Neural cell (in vitro differentiated cells): Measurements from ENCODE around the gene SPRR1A. TPM values are rescaled to one million over a fixed set of nuclear protein-coding genes. Genes with fewer than 3 reads are reported as not detected.
"Not testable (repeated sequence)": the region's sequence is repeated elsewhere in the genome, so short reads cannot be mapped to it uniquely, and the experiment has no call there.

Experiments
- H2AFZ ChIP-seq: fragments of 200-600, 300-800 bp; sonication (generic), shearing (Covaris generic); 2 replicates; pipeline ENCODE4 v1.6.0; 2014; ENCODE audit warnings: low read depth, mild to moderate bottlenecking, antibody characterized with exemption, low read length, moderate library complexity
- H3F3A ChIP-seq: fragments of 200-600 bp; shearing (Covaris generic); 2 replicates; pipeline ENCODE4 v1.6.1; 2016; ENCODE audit warnings: mild to moderate bottlenecking, moderate library complexity, mixed read lengths, antibody characterized with exemption, low read length; ENCODE audit not compliant: insufficient read depth, poor library complexity, severe bottlenecking
- H3K27ac ChIP-seq: fragments of 200-600, 300-800 bp; sonication (generic), shearing (Covaris generic); 2 replicates; pipeline ENCODE4 v1.5.1; 2014; ENCODE audit warnings: mild to moderate bottlenecking, low read length, moderate library complexity
- H3K27me3 ChIP-seq: fragments of 300-800, 200-600 bp; sonication (generic), shearing (Covaris generic); 2 replicates; pipeline ENCODE4 v1.6.0; 2014; ENCODE audit warnings: mild to moderate bottlenecking, low read depth, low read length, moderate library complexity; ENCODE audit not compliant: insufficient read depth
- H3K36me3 ChIP-seq: fragments of 300-800, 200-600 bp; sonication (generic), shearing (Covaris generic); 2 replicates; pipeline ENCODE4 v1.5.1; 2014; ENCODE audit warnings: mild to moderate bottlenecking, antibody characterized with exemption, low read length, moderate library complexity; ENCODE audit not compliant: insufficient read depth
- H3K4me2 ChIP-seq: fragments of 300-800, 200-600 bp; sonication (generic), shearing (Covaris generic); 2 replicates; pipeline ENCODE4 v1.6.0; 2014; ENCODE audit warnings: mild to moderate bottlenecking, low read length
- H3K4me3 ChIP-seq: fragments of 300-800, 200-600 bp; sonication (generic), shearing (Covaris generic); 2 replicates; pipeline ENCODE4 v1.5.1; 2014; ENCODE audit warnings: mild to moderate bottlenecking, low read length, moderate library complexity
- H3K79me2 ChIP-seq: fragments of 200-600 bp; shearing (Covaris generic); replicated peaks from 2 replicates; pipeline ENCODE4 v1.6.0; 2014; ENCODE audit warnings: mild to moderate bottlenecking, low read length, moderate library complexity; ENCODE audit not compliant: insufficient read depth
- H3K9ac ChIP-seq: fragments of 300-800, 200-600 bp; sonication (generic), shearing (Covaris generic); 2 replicates; pipeline ENCODE4 v1.6.1; 2016; ENCODE audit warnings: mild to moderate bottlenecking, low read length, mixed read lengths
- H3K9me2 ChIP-seq: fragments of 200-600 bp; shearing (Covaris generic); 2 replicates; pipeline ENCODE4 v1.6.1; 2016; ENCODE audit warnings: mild to moderate bottlenecking, low read length, mixed read lengths; ENCODE audit not compliant: insufficient read depth
- H3K9me3 ChIP-seq: fragments of 200-600, 300-800 bp; sonication (generic), shearing (Covaris generic); 2 replicates; pipeline ENCODE4 v1.6.1; 2016; ENCODE audit warnings: mild to moderate bottlenecking, mixed run types, low read length, moderate library complexity, mixed read lengths
- H4K20me1 ChIP-seq: fragments of 200-600 bp; shearing (Covaris generic); 2 replicates; pipeline ENCODE4 v1.6.1; 2016; ENCODE audit warnings: mild to moderate bottlenecking, mixed run types; ENCODE audit not compliant: insufficient read depth
- EP300 ChIP-seq: fragments of 450-650 bp; conservative IDR thresholded peaks from 2 replicates; pipeline ENCODE4 v1.6.1; 2014; ENCODE audit warnings: antibody characterized with exemption, mild to moderate bottlenecking, moderate library complexity; ENCODE audit not compliant: poor library complexity, severe bottlenecking
- EZH2 ChIP-seq: fragments of 200-600, 300-800 bp; shearing (Covaris generic), sonication (generic); IDR thresholded peaks from 2 replicates; pipeline ENCODE4 v1.6.1; 2014; ENCODE audit warnings: antibody characterized with exemption, low read length, borderline replicate concordance, mild to moderate bottlenecking; ENCODE audit not compliant: insufficient read depth, poor library complexity, severe bottlenecking
- MXI1 ChIP-seq: fragments of 450-650 bp; conservative IDR thresholded peaks from 2 replicates; pipeline ENCODE4 v1.6.1; 2014; ENCODE audit warnings: antibody characterized with exemption, mild to moderate bottlenecking; ENCODE audit not compliant: poor library complexity, severe bottlenecking
- POLR2AphosphoS5 ChIP-seq: IDR thresholded peaks from 2 replicates; pipeline ENCODE4 v1.6.1; 2012
- RAD21 ChIP-seq: fragments of 450-650 bp; conservative IDR thresholded peaks from 2 replicates; pipeline ENCODE4 v1.6.1; 2014; ENCODE audit warnings: antibody characterized with exemption, mild to moderate bottlenecking, moderate library complexity
- REST ChIP-seq: IDR thresholded peaks from 2 replicates; pipeline ENCODE4 v1.6.1; 2012; ENCODE audit warnings: borderline replicate concordance
- SMC3 ChIP-seq: fragments of 450-650 bp; conservative IDR thresholded peaks from 2 replicates; pipeline ENCODE4 v1.6.1; 2014; ENCODE audit warnings: antibody characterized with exemption, mild to moderate bottlenecking, moderate library complexity; ENCODE audit not compliant: poor library complexity
- TAF1 ChIP-seq: IDR thresholded peaks from 2 replicates; pipeline ENCODE4 v1.6.1; 2012; ENCODE audit warnings: low read depth
- polyA plus RNA-seq: library from polyadenylated mRNA; depleted of rRNA; stranded (reverse); fragments of >200 nt; gene quantifications from 2 replicates; pipeline ENCODE4 v1.2.3, GENCODE V29; 2014
- TF ChIP-seq, protein P1 (sequence below): fragments of 450-650 bp; IDR thresholded peaks from 2 replicates; pipeline ENCODE4 v1.5.1; 2014; ENCODE audit warnings: antibody characterized with exemption, mild to moderate bottlenecking, moderate library complexity; ENCODE audit not compliant: poor library complexity, severe bottlenecking

Gene SPRR1A
- polyA plus RNA-seq, 1 donor from 2014 or later = not detected

- H3K27ac ChIP-seq, H3K27me3 ChIP-seq, H3K9ac ChIP-seq, H3K4me3 ChIP-seq, H3F3A ChIP-seq, H4K20me1 ChIP-seq, H3K79me2 ChIP-seq, H3K36me3 ChIP-seq, H2AFZ ChIP-seq, H3K4me2 ChIP-seq, H3K9me3 ChIP-seq, H3K9me2 ChIP-seq: not testable (repeated sequence)
Observed at GRCh38 chr1:153021829-153022228, 37.9 kb downstream of the SPRR1A start.

GRCh38 chr1:153022340-153022739, 38.5 kb downstream of the SPRR1A start:
- not testable (repeated sequence) for H3K9me3 ChIP-seq, H2AFZ ChIP-seq, H3K4me2 ChIP-seq, H3K79me2 ChIP-seq, H3K9ac ChIP-seq, H3K4me3 ChIP-seq, H3K36me3 ChIP-seq, H3F3A ChIP-seq, H3K27me3 ChIP-seq, H4K20me1 ChIP-seq, H3K9me2 ChIP-seq, H3K27ac ChIP-seq

DNA sequence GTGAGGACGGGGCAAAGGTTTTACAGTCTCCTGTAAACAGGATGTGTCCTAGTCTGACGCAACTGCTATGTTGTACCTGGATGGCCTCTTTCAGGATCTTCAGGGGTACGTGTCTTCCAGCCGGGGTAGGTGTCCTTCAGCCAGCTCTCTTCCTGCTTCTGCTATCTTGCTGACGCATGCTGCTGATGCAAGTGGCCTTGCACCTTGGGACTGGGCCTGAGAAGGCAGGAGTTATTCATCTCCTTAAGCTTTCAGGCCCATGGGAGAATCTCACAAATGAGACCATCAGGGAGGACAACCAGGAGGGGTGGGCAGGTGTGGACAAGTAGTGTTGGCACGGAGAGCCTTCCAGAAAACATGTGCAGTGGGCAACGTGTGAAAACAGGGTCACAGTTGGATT, 39.2 kb downstream of the SPRR1A start:
- no peaks in the 10 kb centered on the region for H3K36me3 ChIP-seq
- H4K20me1 ChIP-seq = no peaks in the 10 kb centered on the region
- no peak overlapping the region for H2AFZ ChIP-seq
- no peaks in the 10 kb centered on the region for H3F3A ChIP-seq
- TF ChIP-seq POLR2AphosphoS5 (no peak), MXI1 (no peak), RAD21 (no peak), SMC3 (no peak), EZH2 (no peak), REST (no peak), EP300 (no peak), TAF1 (no peak)
- TF ChIP-seq, protein P1, sequence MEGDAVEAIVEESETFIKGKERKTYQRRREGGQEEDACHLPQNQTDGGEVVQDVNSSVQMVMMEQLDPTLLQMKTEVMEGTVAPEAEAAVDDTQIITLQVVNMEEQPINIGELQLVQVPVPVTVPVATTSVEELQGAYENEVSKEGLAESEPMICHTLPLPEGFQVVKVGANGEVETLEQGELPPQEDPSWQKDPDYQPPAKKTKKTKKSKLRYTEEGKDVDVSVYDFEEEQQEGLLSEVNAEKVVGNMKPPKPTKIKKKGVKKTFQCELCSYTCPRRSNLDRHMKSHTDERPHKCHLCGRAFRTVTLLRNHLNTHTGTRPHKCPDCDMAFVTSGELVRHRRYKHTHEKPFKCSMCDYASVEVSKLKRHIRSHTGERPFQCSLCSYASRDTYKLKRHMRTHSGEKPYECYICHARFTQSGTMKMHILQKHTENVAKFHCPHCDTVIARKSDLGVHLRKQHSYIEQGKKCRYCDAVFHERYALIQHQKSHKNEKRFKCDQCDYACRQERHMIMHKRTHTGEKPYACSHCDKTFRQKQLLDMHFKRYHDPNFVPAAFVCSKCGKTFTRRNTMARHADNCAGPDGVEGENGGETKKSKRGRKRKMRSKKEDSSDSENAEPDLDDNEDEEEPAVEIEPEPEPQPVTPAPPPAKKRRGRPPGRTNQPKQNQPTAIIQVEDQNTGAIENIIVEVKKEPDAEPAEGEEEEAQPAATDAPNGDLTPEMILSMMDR = no peak
- H3K4me2 ChIP-seq = no peak overlapping the region
- H3K9ac ChIP-seq = no peak overlapping the region
- H3K4me3 ChIP-seq = no peak overlapping the region
- H3K9me2 ChIP-seq = no peaks in the 10 kb centered on the region
- H3K27ac ChIP-seq = no peak overlapping the region
- H3K27me3 ChIP-seq = no peaks in the 10 kb centered on the region
- no peaks in the 10 kb centered on the region for H3K79me2 ChIP-seq
- H3K9me3 ChIP-seq = no peaks in the 10 kb centered on the region
